Body of pancreas (tissue), 4 donors: ENCODE data around the gene LRCH1. TPM values are rescaled to one million over a fixed set of nuclear protein-coding genes. Genes with fewer than 3 reads are reported as not detected.

Experiments used
- ATAC-seq: fragments of 150-250 bp; one replicate; pipeline ENCODE4 v1.9.1; 2016
- DNase-seq, 4 donors: peaks; one replicate each; pipeline ENCODE4 v3.0.0-alpha.2; 2019
- H3K27ac ChIP-seq, 4 donors: fragments of 200-600 bp; sonication (generic); 1 replicate in 3 of 4; 2 replicates in 1 of 4; pipeline versions ENCODE4 v1.5.1 to v1.6.1; 2016 to 2019; ENCODE audit warnings: mild to moderate bottlenecking in 1 of 4, mixed read lengths in 1 of 4, moderate library complexity in 1 of 4
- H3K27me3 ChIP-seq, 2 donors: fragments of 200-600 bp; sonication (generic); one replicate each; pipeline ENCODE4 v1.6.0; 2016; ENCODE audit warnings: mild to moderate bottlenecking in 1 of 2
- H3K36me3 ChIP-seq, 2 donors: fragments of 200-600 bp; sonication (generic); replicated peaks in 1 of 2; 2 replicates each; pipeline ENCODE4 v1.5.1; 2016; ENCODE audit warnings: low read depth in 2 of 2; ENCODE audit not compliant: insufficient read depth in 1 of 2
- H3K4me1 ChIP-seq: fragments of 200-600 bp; sonication (generic); one replicate; pipeline ENCODE4 v1.6.0; 2016
- H3K4me3 ChIP-seq, 2 donors: fragments of 200-600 bp; sonication (generic); 1 replicate in 1 of 2; 2 replicates in 1 of 2; pipeline ENCODE4 v1.5.1; 2016 to 2019
- H3K9me3 ChIP-seq, 3 donors: fragments of 200-600 bp; sonication (generic); 1 replicate in 2 of 3; 2 replicates in 1 of 3; pipeline ENCODE4 v1.5.1; 2016
- POLR2A ChIP-seq, 3 donors: fragments of 450-650 bp; IDR thresholded peaks; one replicate each; pipeline ENCODE4 v1.6.1; 2016; ENCODE audit warnings: antibody characterized with exemption in 3 of 3, mild to moderate bottlenecking in 2 of 3
- WGBS, 2 donors: methylation state at CpG; one replicate each; pipeline ENCODE4 v1.1.5; 2017; 5-methylcytosine and 5-hydroxymethylcytosine counted together
- intact Hi-C: fragments of 100-400 bp; cut with DNase I; formaldehyde crosslinking; loops from one replicate; pipeline ENCODE4 v1.15.1; 2023
- total RNA-seq, 2 donors: library from RNA; depleted of rRNA; stranded (reverse); fragments of >200 nt; gene quantifications; one replicate each; pipeline ENCODE4 v1.1.0, GENCODE V29; 2016
- TF ChIP-seq, protein P1 (sequence below), 7 experiments: fragments of 450-650 bp in 4 of 7; fragments of 200-600 bp in 3 of 7; sonication (generic) in 3 of 7; IDR thresholded peaks; one replicate each; pipeline ENCODE4 v1.5.1; 2016 to 2019; ENCODE audit warnings: antibody characterized with exemption in 7 of 7

Gene LRCH1
- total RNA-seq, 2 donors from 2014 or later = 7.3 to 8.6 TPM

DNA sequence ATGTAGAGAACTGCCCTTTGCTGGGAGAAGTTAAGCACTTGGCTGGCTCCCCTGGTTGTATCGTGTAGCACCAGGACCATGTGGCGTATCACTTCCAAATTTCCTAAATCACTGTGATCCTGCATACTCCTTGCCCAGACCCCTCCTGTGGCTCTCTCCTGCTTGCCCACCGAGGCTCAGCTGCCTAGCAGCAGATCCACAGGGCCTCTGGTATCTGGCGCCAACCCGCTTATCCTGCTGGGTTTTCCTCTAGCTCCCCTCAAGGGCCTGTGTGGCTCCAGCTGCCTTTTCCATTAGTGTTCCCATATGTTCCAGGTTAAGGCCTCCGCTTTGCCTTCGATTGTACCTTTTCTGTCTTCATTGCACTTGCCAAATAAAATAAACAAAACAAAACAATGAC is 16.5 kb downstream of the LRCH1 start:
- H3K4me1 ChIP-seq = peaks cover 20% of the 10 kb centered on the region
- intact Hi-C loops = no loop called here
- TF ChIP-seq, protein P1, sequence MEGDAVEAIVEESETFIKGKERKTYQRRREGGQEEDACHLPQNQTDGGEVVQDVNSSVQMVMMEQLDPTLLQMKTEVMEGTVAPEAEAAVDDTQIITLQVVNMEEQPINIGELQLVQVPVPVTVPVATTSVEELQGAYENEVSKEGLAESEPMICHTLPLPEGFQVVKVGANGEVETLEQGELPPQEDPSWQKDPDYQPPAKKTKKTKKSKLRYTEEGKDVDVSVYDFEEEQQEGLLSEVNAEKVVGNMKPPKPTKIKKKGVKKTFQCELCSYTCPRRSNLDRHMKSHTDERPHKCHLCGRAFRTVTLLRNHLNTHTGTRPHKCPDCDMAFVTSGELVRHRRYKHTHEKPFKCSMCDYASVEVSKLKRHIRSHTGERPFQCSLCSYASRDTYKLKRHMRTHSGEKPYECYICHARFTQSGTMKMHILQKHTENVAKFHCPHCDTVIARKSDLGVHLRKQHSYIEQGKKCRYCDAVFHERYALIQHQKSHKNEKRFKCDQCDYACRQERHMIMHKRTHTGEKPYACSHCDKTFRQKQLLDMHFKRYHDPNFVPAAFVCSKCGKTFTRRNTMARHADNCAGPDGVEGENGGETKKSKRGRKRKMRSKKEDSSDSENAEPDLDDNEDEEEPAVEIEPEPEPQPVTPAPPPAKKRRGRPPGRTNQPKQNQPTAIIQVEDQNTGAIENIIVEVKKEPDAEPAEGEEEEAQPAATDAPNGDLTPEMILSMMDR (IDR thresholded peaks at IDR 0.05) = no peak
- no peak for TF ChIP-seq POLR2A (IDR thresholded peaks at IDR 0.05)

DNA sequence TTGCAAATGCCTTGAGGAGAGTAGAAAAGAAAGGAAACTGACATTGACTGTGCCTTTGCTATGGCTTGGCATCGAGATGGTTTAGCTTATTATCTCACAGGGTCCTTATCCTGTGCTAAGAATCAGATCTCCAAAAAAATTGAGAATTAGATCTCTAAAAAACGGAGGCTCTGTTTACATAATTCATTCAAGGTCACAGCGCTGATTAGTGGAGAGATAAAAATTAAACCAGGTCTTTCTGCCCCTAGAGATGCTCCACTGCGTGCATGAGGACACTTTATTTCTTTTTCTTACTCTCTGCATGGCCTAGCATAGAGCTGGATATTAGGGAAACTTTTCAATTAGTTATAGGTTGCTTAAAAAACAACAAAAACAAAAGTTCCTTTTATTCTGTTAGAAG is 17.3 kb downstream of the LRCH1 start:
- ATAC-seq = no peak
- no peaks in the 10 kb centered on the region for H3K9me3 ChIP-seq
- H3K4me3 ChIP-seq = no peak overlapping the region
- no peak for DNase-seq
- peaks cover 20% of the 10 kb centered on the region for H3K4me1 ChIP-seq
- WGBS, 2 donors = 54 to 62% methylated on average over 4 of the region's 4 CpGs
- H3K27ac ChIP-seq = no peak overlapping the region
- H3K27me3 ChIP-seq = no peaks in the 10 kb centered on the region
- TF ChIP-seq, protein P1 (IDR thresholded peaks at IDR 0.05) = no peak
- no peak for TF ChIP-seq POLR2A (IDR thresholded peaks at IDR 0.05)
- intact Hi-C loops = no loop called here
- H3K36me3 ChIP-seq = no peaks in the 10 kb centered on the region

More for the DNA sequence above, 16.5 kb downstream of the LRCH1 start:
- no peak for ATAC-seq
- no peak overlapping the region for H3K27ac ChIP-seq
- DNase-seq = no peak
- WGBS, 2 donors = 87 to 97% methylated on average over 5 to 7 of the region's 7 CpGs
- H3K9me3 ChIP-seq = no peaks in the 10 kb centered on the region
- H3K36me3 ChIP-seq = no peaks in the 10 kb centered on the region
- H3K4me3 ChIP-seq = no peak overlapping the region
- no peaks in the 10 kb centered on the region for H3K27me3 ChIP-seq

DNA sequence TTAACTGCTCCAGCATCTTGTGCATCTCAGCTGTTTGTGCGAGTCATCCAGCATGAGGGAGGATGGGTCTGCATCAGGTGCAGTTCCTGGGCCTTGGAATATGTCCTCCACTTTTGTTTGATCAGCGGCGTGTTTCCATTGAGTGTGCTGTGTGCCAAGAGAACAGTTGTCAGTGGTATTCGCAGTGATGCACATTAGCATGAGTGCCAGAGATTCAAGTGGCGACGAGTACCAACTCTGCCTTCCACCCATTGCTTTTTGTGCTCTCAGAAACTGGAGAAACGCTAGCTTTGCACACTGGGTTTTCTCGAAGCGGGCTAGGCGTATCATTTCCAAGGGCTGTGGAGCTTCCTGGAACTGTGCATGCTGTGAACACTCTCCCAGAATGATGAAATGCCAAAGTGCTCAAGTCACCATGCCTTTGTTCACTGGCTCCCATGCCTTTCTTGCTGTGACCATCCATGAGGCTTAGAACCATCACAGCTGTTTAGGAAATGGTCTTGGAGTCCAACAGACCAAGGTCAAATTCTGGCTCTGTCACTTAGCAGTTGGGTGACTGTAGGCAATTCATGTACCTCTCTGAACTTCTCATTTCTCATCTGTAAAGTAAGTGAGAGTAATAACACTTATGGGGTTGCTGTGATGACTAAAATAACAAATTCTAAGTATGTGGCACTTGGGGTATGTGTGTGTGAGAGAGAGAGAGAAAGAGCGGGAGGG is 18.4 kb downstream of the LRCH1 start:
- ATAC-seq = no peak
- Histone ChIP-seq H3K4me1 (peaks cover 30% of the 10 kb centered on the region), H3K4me3 (no peak overlapping the region), H3K27ac (no peak overlapping the region), H3K36me3 (no peaks in the 10 kb centered on the region), H3K9me3 (no peaks in the 10 kb centered on the region), H3K27me3 (no peaks in the 10 kb centered on the region)
- intact Hi-C loops = no loop called here
- DNase-seq = no peak
- 72 to 88% methylated on average over 5 to 11 of the region's 11 CpGs for WGBS, 2 donors
- no peak for TF ChIP-seq POLR2A (IDR thresholded peaks at IDR 0.05)
- TF ChIP-seq, protein P1 (IDR thresholded peaks at IDR 0.05) = no peak

DNA sequence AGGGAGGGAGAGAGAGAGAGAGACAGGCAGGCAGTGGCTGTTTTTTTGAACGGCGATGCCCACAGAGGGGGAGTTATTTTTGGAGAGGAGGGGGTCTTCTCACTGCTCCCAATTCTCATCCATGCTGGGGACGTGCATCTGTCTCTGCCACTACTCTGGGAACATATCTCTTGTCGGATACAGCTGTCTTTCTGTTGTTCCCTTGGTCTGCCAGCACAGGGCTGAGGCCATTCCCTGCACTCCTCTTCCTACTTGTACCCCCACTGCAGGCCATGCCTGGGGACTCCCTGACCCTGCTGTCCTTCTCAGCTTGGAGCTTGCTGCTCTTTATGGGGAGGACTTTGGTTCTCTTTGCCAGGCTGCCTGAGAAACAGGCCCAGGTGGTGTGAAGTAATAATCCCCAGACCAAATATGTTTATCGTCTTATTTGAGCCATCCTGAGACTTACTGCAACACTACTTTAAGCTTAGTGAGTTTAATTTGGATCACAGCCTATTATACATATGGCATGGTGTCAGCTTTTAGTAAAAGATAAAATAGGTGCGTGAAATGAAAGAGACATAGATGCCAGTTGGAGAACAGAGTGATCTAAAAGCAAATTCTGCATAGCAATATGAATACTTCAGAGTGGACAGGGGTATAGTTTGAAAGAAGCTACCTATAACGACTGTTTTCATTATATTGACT is 19.1 kb downstream of the LRCH1 start:
- no peak for DNase-seq
- Histone ChIP-seq H3K27me3 (no peaks in the 10 kb centered on the region), H3K4me1 (peaks cover 31% of the 10 kb centered on the region), H3K36me3 (no peaks in the 10 kb centered on the region), H3K27ac (no peak overlapping the region), H3K9me3 (no peaks in the 10 kb centered on the region), H3K4me3 (no peak overlapping the region)
- no peak for TF ChIP-seq POLR2A (IDR thresholded peaks at IDR 0.05)
- TF ChIP-seq, protein P1 (IDR thresholded peaks at IDR 0.05) = no peak
- no peak for ATAC-seq
- WGBS, 2 donors = 64 to 70% methylated on average over 7 of the region's 7 CpGs
- intact Hi-C loops = no loop called here
